HG02571 (cell line): ENCODE results near the gene TRIM46.

ENCODE experiments used
- ATAC-seq: cut with Tn5 transposase; IDR thresholded peaks from one replicate; pipeline ENCODE4 v1.9.1; 2021; ENCODE audit warnings: mild to moderate bottlenecking, moderate library complexity; ENCODE audit not compliant: unreplicated experiment

TRIM46 gene

GRCh38 chr1:155173478-155174323 lies at the start of gene TRIM46:
Gene TRIM46 (plus strand): TSS chr1:155173849. CDS start chr1:155173967, 118 bp downstream.
- ATAC-seq, result no peak

GRCh38 chr1:155124503-155125463 lies 48.9 kb upstream of the TRIM46 start:
- ATAC-seq, result no peak

GRCh38 chr1:155125511-155125945 lies 48.1 kb upstream of the TRIM46 start:
- ATAC-seq, result no peak

GRCh38 chr1:155125946-155126555 lies 47.6 kb upstream of the TRIM46 start:
- no peak for ATAC-seq

- no peak for ATAC-seq
Measured at GRCh38 chr1:155126556-155127104, 47.0 kb upstream of the TRIM46 start.

GRCh38 chr1:155127105-155127966 lies 46.3 kb upstream of the TRIM46 start, which contains the start of gene EFNA1:
Gene EFNA1 (plus strand): TSS chr1:155127876. CDS start chr1:155127978, 102 bp downstream.
- no peak for ATAC-seq

GRCh38 chr1:155127967-155128754 lies 45.5 kb upstream of the TRIM46 start:
- no peak for ATAC-seq

GRCh38 chr1:155128755-155129473 lies 44.7 kb upstream of the TRIM46 start:
- no peak for ATAC-seq

GRCh38 chr1:155130272-155131006 lies 43.2 kb upstream of the TRIM46 start:
- no peak for ATAC-seq

- no peak for ATAC-seq
Measured at GRCh38 chr1:155131285-155131684, 42.4 kb upstream of the TRIM46 start.

- ATAC-seq, result no peak
Measured at GRCh38 chr1:155131856-155132255, 41.8 kb upstream of the TRIM46 start.

- no peak for ATAC-seq
Measured at GRCh38 chr1:155133799-155134281, 39.8 kb upstream of the TRIM46 start.

GRCh38 chr1:155134322-155134721 lies 39.3 kb upstream of the TRIM46 start:
- ATAC-seq, result no peak

- no peak for ATAC-seq
Measured at GRCh38 chr1:155134880-155135414, 38.7 kb upstream of the TRIM46 start.

GRCh38 chr1:155135415-155136028 lies 38.1 kb upstream of the TRIM46 start, which contains the start of gene SLC50A1:
Gene SLC50A1 (plus strand): TSS chr1:155135852. CDS start chr1:155135912, 60 bp downstream.
- peak; percentile 65 for ATAC-seq

- ATAC-seq, result no peak
Measured at GRCh38 chr1:155136748-155137147, 36.9 kb upstream of the TRIM46 start.
